Trophoblast cell (in vitro differentiated cells and primary cell): ENCODE measurements around the gene ANXA11.

ENCODE experiments used
- DNase-seq, 2 donors: peaks; one replicate each; pipeline ENCODE4 v3.0.0-alpha.2; 2016
- H2AFZ ChIP-seq: 2 replicates; pipeline ENCODE4 v1.6.1; 2013; ENCODE audit warnings: low read length, moderate library complexity, mild to moderate bottlenecking; ENCODE audit not compliant: insufficient read depth, poor library complexity
- H2AK5ac ChIP-seq: 2 replicates; pipeline ENCODE4 v1.6.1; 2013; ENCODE audit warnings: mild to moderate bottlenecking, low read length
- H2BK120ac ChIP-seq: 2 replicates; pipeline ENCODE4 v1.6.1; 2013; ENCODE audit warnings: low read length, mild to moderate bottlenecking, moderate library complexity; ENCODE audit not compliant: insufficient read depth, poor library complexity
- H2BK12ac ChIP-seq: 2 replicates; pipeline ENCODE4 v1.6.1; 2013; ENCODE audit warnings: mild to moderate bottlenecking, low read length, moderate library complexity
- H2BK5ac ChIP-seq: 2 replicates; pipeline ENCODE4 v1.6.1; 2013; ENCODE audit warnings: low read length, low read depth, moderate library complexity, mild to moderate bottlenecking; ENCODE audit not compliant: poor library complexity
- H3K14ac ChIP-seq: 2 replicates; pipeline ENCODE4 v1.6.1; 2013; ENCODE audit warnings: mild to moderate bottlenecking, low read length
- H3K18ac ChIP-seq: 2 replicates; pipeline ENCODE4 v1.6.1; 2013; ENCODE audit warnings: mild to moderate bottlenecking, low read length
- H3K23ac ChIP-seq: 2 replicates; pipeline ENCODE4 v1.6.1; 2013; ENCODE audit warnings: low read length
- H3K27ac ChIP-seq: 2 replicates; pipeline ENCODE4 v1.5.1; 2013; ENCODE audit warnings: low read depth, mild to moderate bottlenecking, inconsistent platforms, low read length, moderate library complexity
- H3K27me3 ChIP-seq: 2 replicates; pipeline ENCODE4 v1.6.1; 2013; ENCODE audit warnings: inconsistent platforms, mild to moderate bottlenecking, low read length, moderate library complexity; ENCODE audit not compliant: insufficient read depth
- H3K36me3 ChIP-seq, 2 experiments: 1 replicate in 1 of 2; 2 replicates in 1 of 2; pipeline ENCODE4 v1.6.1; 2013; ENCODE audit warnings: low read length in 2 of 2, mild to moderate bottlenecking in 2 of 2, moderate library complexity in 1 of 2; ENCODE audit not compliant: insufficient read depth in 2 of 2, control insufficient read depth in 1 of 2
- H3K4ac ChIP-seq: 2 replicates; pipeline ENCODE4 v1.6.1; 2013; ENCODE audit warnings: low read depth, mild to moderate bottlenecking, low read length, moderate library complexity
- H3K4me1 ChIP-seq, 2 experiments: 1 replicate in 1 of 2; 2 replicates in 1 of 2; pipeline ENCODE4 v1.6.1; 2013; ENCODE audit warnings: low read length in 2 of 2, mild to moderate bottlenecking in 2 of 2, moderate library complexity in 1 of 2; ENCODE audit not compliant: insufficient read depth in 2 of 2, control insufficient read depth in 1 of 2
- H3K4me2 ChIP-seq: 2 replicates; pipeline ENCODE4 v1.6.1; 2013; ENCODE audit warnings: inconsistent platforms, mild to moderate bottlenecking, low read length, moderate library complexity
- H3K4me3 ChIP-seq: 2 replicates; pipeline ENCODE4 v1.5.1; 2013; ENCODE audit warnings: mild to moderate bottlenecking, low read depth, low read length, inconsistent platforms
- H3K79me1 ChIP-seq: one replicate; pipeline ENCODE4 v1.6.1; 2013; ENCODE audit warnings: low read length
- H3K79me2 ChIP-seq: 2 replicates; pipeline ENCODE4 v1.6.1; 2013; ENCODE audit warnings: low read length, mild to moderate bottlenecking; ENCODE audit not compliant: control insufficient read depth, insufficient read depth, poor library complexity
- H3K9ac ChIP-seq: 2 replicates; pipeline ENCODE4 v1.6.1; 2013; ENCODE audit warnings: mild to moderate bottlenecking, low read length
- H3K9me3 ChIP-seq: 2 replicates; pipeline ENCODE4 v1.6.1; 2013; ENCODE audit warnings: low read depth, mild to moderate bottlenecking, control low read depth, inconsistent platforms, low read length; ENCODE audit not compliant: insufficient read depth
- H4K12ac ChIP-seq: 2 replicates; pipeline ENCODE4 v1.6.1; 2013; ENCODE audit warnings: low read depth, mild to moderate bottlenecking, low read length, moderate library complexity
- H4K8ac ChIP-seq: 2 replicates; pipeline ENCODE4 v1.6.1; 2013; ENCODE audit warnings: low read depth, mild to moderate bottlenecking, low read length, moderate library complexity
- H4K91ac ChIP-seq: one replicate; pipeline ENCODE4 v1.6.1; 2013; ENCODE audit warnings: low read depth, mild to moderate bottlenecking, low read length, moderate library complexity
- WGBS: extraction: QIAGEN DNeasy Blood & Tissue Kit; methylation state at CpG from one replicate; pipeline ENCODE4 v1.1.7; 2013; ENCODE audit warnings: missing lambda C conversion rate; ENCODE audit not compliant: insufficient read length, insufficient coverage; ENCODE audit errors: extremely low coverage; 5-methylcytosine and 5-hydroxymethylcytosine counted together

Gene ANXA11

GRCh38 chr10:80132299-80133139 lies 72.8 kb downstream of the ANXA11 start, which contains the start of gene PLAC9:
Gene PLAC9 (plus strand): TSS chr10:80132730. CDS start chr10:80132763, 33 bp downstream.
- peak within 1 kb of the TSS; percentile 59 for H2BK120ac ChIP-seq
- DNase-seq = peak in 1 of 2 donors; percentile 63
- no CpG with 5 or more reads among the region's 58 CpGs for WGBS

DNA sequence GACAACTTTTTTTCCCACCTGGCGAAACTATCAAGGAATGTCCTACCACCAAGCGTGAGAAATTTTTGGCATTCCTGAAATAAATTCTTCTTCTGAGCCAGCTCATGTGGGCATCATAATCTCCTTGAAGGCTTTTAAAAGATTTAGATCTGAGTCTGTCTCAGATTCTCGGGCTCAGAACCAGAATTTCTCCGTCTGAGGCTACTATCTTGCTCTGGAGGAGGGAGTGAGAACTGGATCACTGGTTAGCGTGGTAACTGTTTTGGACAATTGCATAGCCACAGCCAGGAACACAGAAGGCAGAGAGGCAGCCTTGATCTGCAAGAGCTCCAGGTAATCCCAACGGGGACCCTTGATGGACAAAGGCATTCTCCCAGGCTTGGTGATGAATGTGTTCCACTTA lies 73.8 kb downstream of the ANXA11 start:
- Histone ChIP-seq H2AK5ac (no peak overlapping the region), H3K4me2 (no peak overlapping the region), H2BK120ac (no peak overlapping the region), H3K9ac (no peak overlapping the region), H2AFZ (no peak overlapping the region), H3K79me2 (peaks cover 4% of the 10 kb centered on the region), H3K27ac (no peak overlapping the region), H3K79me1 (peaks cover 7% of the 10 kb centered on the region), H3K27me3 (no peaks in the 10 kb centered on the region), H3K4me3 (no peak overlapping the region), H4K8ac (no peak overlapping the region), H4K91ac (no peak overlapping the region), H3K36me3 (no peaks in the 10 kb centered on the region), H3K14ac (no peak overlapping the region), H3K23ac (no peak overlapping the region), H2BK5ac (no peak overlapping the region), H2BK12ac (peak overlapping the region; percentile 75), H3K4me1 (peaks cover 4 to 9% of the 10 kb centered on the region in 2 experiments), H3K4ac (no peak overlapping the region), H4K12ac (no peak overlapping the region), H3K9me3 (no peaks in the 10 kb centered on the region), H3K18ac (no peak overlapping the region)
- no CpG with 5 or more reads among the region's 6 CpGs for WGBS
- peak; percentile 73 to 95 for DNase-seq

More at GRCh38 chr10:80132299-80133139, 72.8 kb downstream of the ANXA11 start, which contains the start of gene PLAC9:
- no peaks in the 10 kb centered on the region for H3K36me3 ChIP-seq
- peak within 1 kb of the TSS; percentile 74 for H3K14ac ChIP-seq
- H3K4me1 ChIP-seq = peaks cover 4 to 9% of the 10 kb centered on the region in 2 experiments
- H4K12ac ChIP-seq = peak within 1 kb of the TSS; percentile 81
- H3K9me3 ChIP-seq = no peaks in the 10 kb centered on the region
- peak within 1 kb of the TSS; percentile 70 for H3K4me2 ChIP-seq
- no peak within 1 kb of the TSS for H2AK5ac ChIP-seq
- peak within 1 kb of the TSS; percentile 56 for H2AFZ ChIP-seq
- peak within 1 kb of the TSS; percentile 98 for H2BK12ac ChIP-seq
- peaks cover 7% of the 10 kb centered on the region for H3K79me1 ChIP-seq
- H3K18ac ChIP-seq = peak within 1 kb of the TSS; percentile 82
- peak within 1 kb of the TSS; percentile 72 for H2BK5ac ChIP-seq
- H3K23ac ChIP-seq = no peak within 1 kb of the TSS
- H3K79me2 ChIP-seq = peaks cover 4% of the 10 kb centered on the region
- H3K27me3 ChIP-seq = no peaks in the 10 kb centered on the region
- H3K4ac ChIP-seq = peak within 1 kb of the TSS; percentile 64
- H4K91ac ChIP-seq = peak within 1 kb of the TSS; percentile 91
- peak within 1 kb of the TSS; percentile 37 for H3K27ac ChIP-seq
- H4K8ac ChIP-seq = peak within 1 kb of the TSS; percentile 86
- peak within 1 kb of the TSS; percentile 20 for H3K9ac ChIP-seq
- peak within 1 kb of the TSS; percentile 64 for H3K4me3 ChIP-seq

DNA sequence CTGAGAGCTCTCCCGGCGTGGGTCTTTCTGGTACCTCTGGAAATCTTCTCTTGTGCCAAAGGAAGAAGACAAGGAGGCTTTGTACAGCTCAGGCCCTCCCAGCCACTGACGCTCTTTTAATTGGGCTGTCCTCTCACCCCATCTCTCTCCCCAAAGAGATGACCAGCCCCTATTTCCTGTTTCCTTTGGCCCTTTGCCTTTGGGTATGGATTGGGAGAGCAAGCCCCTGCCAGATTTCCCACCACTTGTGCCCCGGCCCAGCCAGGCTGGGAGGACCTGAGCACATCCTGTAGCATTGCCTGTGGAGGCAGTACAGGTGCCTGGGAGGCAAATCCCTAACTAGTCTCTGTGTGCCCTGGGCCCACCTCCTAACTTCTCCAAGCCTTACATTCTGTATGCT lies 78.5 kb downstream of the ANXA11 start:
- Histone ChIP-seq H4K8ac (no peak overlapping the region), H3K4me2 (no peak overlapping the region), H3K9me3 (no peaks in the 10 kb centered on the region), H3K4me3 (no peak overlapping the region), H3K23ac (no peak overlapping the region), H3K4ac (no peak overlapping the region), H2BK120ac (no peak overlapping the region), H3K27me3 (no peaks in the 10 kb centered on the region), H2AFZ (no peak overlapping the region), H3K79me1 (no peaks in the 10 kb centered on the region), H4K12ac (no peak overlapping the region), H3K27ac (no peak overlapping the region), H3K9ac (no peak overlapping the region), H3K36me3 (no peaks in the 10 kb centered on the region), H3K14ac (no peak overlapping the region), H2BK5ac (no peak overlapping the region), H3K4me1 (peaks cover 4% of the 10 kb centered on the region in 2 experiments), H2AK5ac (no peak overlapping the region), H4K91ac (no peak overlapping the region), H3K18ac (no peak overlapping the region), H2BK12ac (no peak overlapping the region), H3K79me2 (no peaks in the 10 kb centered on the region)
- DNase-seq = no peak
- WGBS = no CpG with 5 or more reads among the region's 4 CpGs

GRCh38 chr10:80122746-80123145 lies 82.6 kb downstream of the ANXA11 start:
- no peaks in the 10 kb centered on the region for H3K79me2 ChIP-seq
- peak; percentile 85 to 97 for DNase-seq
- H2BK120ac ChIP-seq = no peak overlapping the region
- no peak overlapping the region for H2AK5ac ChIP-seq
- no peak overlapping the region for H4K91ac ChIP-seq
- no peak overlapping the region for H3K9ac ChIP-seq
- H4K12ac ChIP-seq = no peak overlapping the region
- no CpG with 5 or more reads among the region's 2 CpGs for WGBS
- no peak overlapping the region for H2BK12ac ChIP-seq
- no peak overlapping the region for H2BK5ac ChIP-seq
- H3K79me1 ChIP-seq = no peaks in the 10 kb centered on the region
- no peaks in the 10 kb centered on the region for H3K27me3 ChIP-seq
- H4K8ac ChIP-seq = no peak overlapping the region
- H3K23ac ChIP-seq = no peak overlapping the region
- H3K9me3 ChIP-seq = no peaks in the 10 kb centered on the region
- H2AFZ ChIP-seq = no peak overlapping the region
- H3K4ac ChIP-seq = no peak overlapping the region
- H3K4me1 ChIP-seq = no peaks in the 10 kb centered on the region
- H3K36me3 ChIP-seq = no peaks in the 10 kb centered on the region
- H3K4me2 ChIP-seq = no peak overlapping the region
- no peak overlapping the region for H3K4me3 ChIP-seq
- no peak overlapping the region for H3K18ac ChIP-seq
- H3K27ac ChIP-seq = no peak overlapping the region
- H3K14ac ChIP-seq = no peak overlapping the region
